Measurements from ENCODE around the gene PRKACA.
"Not testable (repeated sequence)": the region's sequence is repeated elsewhere in the genome, so short reads cannot be mapped to it uniquely, and the experiment has no call there.

Gene PRKACA

DNA sequence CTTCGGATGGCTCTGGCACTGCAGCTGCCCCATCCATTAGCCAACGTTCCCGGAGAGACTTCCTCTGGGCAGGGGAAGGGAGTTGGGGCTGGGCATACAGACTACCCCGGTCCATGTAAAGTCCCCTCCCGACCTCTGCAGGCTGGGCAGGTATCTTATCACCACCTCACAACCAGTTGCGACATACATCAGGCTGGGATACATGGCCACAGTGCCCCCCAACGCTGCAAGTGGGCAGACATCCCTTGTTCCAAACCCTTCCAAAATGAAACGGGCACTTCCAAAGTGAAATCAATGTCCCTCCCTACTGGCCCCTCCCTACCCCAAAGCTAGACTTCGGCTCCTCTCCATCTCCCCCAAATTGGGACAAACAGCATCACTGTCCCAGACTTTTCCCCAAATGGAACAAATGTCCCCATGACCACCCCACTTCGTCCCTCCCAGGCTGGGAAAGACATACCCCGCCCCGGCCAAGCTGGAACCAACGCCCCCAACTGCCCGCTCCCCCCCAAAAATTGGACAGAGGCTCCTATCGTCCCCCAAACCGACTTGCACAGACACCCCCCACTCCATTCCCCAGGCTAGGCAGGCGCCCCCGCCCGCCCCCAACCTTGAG, 60.7 kb downstream of the PRKACA start:
- H3K4me3 ChIP-seq, result peak overlapping the region in 4 of 7 experiments; percentile 5 to 37 (median 30)
- no peak overlapping the region for H3K27ac ChIP-seq

DNA sequence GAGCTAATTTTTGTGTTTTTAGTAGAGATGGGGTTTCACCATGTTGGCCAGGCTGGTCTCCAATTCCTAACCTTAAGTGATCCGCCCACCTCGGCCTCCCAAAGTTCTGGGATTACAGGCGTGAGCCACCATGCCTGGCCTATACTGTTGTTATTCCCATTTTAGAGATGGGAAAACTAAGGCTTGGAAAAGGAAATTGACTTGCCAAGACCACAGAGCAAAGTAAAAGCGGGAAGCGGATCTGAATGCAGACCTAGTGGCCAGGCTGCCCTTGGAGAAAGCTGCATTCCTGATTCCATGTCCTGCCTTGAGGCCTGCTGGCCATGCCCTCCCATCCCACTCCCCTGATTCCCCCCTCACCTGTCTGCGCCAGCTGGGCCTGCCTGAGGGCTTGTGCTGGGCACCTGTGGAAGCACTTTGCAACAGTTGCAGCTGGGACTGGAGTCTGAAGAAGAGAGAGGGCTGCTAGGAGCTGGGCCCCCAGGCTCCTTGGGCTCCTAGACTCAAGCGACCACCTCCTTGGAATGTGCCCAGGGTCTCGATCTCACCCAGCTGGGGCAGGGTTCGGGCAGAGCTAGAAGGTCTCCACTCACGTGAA, 61.4 kb downstream of the PRKACA start:
- Histone ChIP-seq H3K4me3 (no peak overlapping the region), H3K27ac (no peak overlapping the region)

DNA sequence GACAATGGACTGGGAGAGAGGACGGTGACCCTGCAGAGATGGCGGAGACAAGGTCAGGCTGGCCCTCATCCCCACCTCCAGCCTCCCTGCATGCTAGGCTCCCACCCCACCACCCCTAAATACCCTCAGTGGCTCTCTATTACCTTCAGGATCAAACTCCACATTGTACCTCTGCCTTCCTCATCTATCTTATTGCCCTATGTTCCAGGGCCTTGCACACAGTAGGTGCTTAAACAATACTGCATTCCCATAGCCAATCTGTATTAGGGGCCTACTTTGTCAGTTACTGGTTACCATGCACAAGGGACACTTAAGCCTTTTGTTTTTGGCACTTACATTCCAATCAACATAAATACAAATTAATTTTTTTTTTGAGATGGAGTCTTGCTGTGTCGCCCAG, 62.2 kb downstream of the PRKACA start:
- no peak overlapping the region for H3K4me3 ChIP-seq
- no peak overlapping the region for H3K27ac ChIP-seq

DNA sequence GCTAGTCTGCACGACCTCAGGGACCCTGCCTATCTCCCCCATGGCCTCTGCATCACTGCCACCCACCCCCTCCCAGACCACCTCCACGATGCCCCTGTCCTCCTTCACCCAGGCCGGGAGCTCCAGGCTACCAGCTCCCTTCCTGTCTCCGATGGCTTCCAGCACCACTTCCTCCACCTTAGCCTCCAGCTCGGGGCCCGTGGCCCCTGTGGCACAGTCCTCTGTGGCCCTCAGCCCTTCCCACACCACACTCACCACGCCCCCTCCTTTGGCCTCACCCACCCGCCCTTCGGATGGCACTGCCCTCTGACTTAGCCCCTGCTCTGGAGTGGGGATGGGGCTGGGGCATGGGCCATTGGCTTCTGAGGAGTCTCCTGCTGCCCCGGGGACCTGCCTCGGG, 62.8 kb downstream of the PRKACA start:
- Histone ChIP-seq H3K4me3 (no peak overlapping the region), H3K27ac (no peak overlapping the region)

DNA sequence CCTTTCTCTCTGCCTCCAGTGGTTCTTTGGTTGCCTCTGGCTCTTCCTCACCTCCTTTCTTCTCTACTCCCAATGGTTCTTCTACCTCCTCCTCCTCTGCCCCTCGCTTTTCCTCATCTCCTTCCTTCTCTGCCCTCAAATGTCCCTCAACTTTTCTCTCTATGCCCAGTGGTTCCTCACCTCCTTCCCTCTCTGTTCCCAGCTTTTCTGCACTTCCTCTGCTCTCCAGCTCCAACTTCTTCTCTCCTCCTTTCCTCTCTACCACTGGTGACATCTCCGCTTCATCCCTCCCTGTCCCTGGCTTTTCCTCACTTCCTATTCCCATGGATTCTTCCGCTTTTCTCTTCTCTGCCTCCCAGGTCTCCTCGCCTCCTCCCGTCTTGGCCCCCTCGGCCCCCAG, 63.5 kb downstream of the PRKACA start:
- no peak overlapping the region for H3K4me3 ChIP-seq
- no peak overlapping the region for H3K27ac ChIP-seq

DNA sequence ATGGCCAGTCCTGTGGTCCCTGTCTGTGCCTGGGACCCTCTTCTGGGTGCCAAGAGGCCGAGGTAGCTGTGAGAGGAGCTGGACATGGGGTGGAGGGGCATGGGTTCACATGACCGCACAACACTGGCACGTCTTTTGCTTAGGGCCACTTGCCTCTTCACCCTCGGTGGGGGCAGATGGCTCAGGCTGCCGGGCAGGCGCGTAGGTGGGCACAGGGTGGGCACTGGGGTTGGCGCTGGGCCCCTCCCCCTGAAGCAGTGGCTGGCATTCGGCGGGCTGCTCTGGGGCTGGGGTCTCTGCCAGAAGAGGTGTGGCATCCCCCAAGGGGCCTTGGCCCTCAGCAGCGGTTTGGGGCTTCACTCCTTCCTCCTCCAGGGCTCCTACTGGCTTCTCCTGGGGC, 64.1 kb downstream of the PRKACA start:
- no peak overlapping the region for H3K4me3 ChIP-seq
- no peak overlapping the region for H3K27ac ChIP-seq

DNA sequence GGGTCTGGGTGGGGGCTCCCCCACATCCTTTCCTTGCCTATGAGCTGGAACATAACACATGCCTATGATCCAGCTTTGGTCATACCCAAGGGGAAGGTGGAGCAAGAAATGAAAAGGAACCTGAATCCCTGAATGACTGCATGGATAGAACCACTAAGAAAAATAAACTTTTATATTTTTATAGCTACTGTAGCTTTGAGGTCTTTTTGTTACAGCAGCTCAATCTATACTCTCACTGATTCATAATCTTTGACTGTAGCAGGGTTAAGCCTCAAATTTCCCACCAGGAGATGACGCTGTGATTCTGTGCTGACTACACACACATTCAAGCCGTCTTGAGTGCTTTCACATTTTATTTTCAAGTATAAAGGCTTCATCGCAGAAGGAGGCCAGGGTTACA, 64.5 kb downstream of the PRKACA start:
- no peak overlapping the region for H3K27ac ChIP-seq
- H3K4me3 ChIP-seq, result no peak overlapping the region

DNA sequence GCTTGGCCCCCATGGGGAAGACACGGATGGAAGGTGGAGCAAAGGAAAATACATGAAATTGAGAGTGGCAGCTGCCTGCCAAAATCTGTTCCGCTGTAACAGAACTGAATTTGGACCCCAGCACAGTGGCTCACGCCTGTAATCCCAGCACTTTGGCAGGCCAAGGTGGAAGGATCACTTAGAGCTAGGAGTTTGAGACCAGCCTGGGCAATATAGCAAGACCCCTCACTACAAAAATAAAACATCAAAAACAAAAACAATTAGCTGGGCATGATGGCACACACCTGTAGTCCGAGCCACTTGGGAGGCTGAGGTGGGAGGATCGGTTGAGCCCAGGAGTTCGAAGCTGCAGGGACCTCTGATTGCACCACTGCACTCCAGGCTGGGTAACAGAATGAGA, 65.1 kb downstream of the PRKACA start:
- Histone ChIP-seq H3K27ac (no peak overlapping the region), H3K4me3 (no peak overlapping the region)

DNA sequence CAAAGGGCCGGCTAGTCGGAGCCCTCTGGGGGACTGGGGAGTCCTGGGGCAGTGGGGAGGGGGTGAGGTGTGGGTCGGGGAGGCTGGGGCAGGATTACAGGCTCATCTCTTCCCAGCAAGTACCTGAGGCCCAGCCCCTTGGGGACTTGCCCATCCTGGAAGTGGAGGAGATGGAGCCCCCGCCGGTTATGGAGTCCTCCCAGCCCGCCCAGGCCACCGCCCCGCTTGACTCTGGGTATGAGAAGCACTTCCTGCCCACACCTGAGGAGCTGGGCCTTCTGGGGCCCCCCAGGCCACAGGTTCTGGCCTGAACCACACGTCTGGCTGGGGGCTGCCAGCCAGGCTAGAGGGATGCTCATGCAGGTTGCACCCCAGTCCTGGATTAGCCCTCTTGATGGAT, 65.6 kb downstream of the PRKACA start:
- H3K4me3 ChIP-seq, result no peak overlapping the region
- no peak overlapping the region for H3K27ac ChIP-seq

DNA sequence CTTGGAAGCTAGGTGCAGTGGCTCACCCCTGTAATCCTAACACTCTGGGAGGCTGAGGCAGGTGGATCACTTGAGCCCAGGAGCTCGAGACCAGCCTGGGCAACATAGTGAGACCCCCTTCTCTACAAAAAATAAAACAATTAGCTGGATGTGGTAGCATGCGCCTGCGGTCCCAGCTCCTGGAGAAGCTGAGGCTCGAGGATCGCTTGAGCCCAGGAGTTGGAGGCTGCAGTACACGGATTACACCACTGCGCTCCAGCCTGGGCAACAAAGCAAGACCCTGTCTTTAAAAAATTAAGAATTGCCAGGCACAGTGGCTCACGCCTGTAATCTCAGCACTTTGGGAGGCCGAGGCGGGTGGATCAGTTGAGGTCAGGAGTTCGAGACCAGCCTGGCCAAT, 66.6 kb downstream of the PRKACA start:
- not testable (repeated sequence) for H3K27ac ChIP-seq, H3K4me3 ChIP-seq

DNA sequence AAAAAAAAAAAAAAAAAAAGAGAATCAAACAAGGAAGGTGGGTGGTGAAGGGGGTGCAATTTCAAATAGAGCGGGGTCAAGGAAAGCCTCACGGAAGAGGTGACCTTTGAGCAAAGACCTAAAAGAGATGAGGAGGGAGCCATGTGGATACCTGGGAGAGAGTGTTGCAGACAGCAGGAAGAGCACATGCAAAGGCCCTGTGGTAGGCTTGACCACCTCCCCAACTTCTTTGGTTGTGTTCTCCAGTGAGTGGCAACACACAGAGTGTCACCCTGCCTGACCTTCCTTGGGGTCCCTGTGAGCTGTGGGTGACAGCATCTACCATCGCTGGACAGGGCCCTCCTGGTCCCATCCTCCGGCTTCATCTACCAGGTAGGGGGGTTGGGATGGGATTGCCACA, 67.0 kb downstream of the PRKACA start:
- Histone ChIP-seq H3K4me3 (no peak overlapping the region), H3K27ac (no peak overlapping the region)

DNA sequence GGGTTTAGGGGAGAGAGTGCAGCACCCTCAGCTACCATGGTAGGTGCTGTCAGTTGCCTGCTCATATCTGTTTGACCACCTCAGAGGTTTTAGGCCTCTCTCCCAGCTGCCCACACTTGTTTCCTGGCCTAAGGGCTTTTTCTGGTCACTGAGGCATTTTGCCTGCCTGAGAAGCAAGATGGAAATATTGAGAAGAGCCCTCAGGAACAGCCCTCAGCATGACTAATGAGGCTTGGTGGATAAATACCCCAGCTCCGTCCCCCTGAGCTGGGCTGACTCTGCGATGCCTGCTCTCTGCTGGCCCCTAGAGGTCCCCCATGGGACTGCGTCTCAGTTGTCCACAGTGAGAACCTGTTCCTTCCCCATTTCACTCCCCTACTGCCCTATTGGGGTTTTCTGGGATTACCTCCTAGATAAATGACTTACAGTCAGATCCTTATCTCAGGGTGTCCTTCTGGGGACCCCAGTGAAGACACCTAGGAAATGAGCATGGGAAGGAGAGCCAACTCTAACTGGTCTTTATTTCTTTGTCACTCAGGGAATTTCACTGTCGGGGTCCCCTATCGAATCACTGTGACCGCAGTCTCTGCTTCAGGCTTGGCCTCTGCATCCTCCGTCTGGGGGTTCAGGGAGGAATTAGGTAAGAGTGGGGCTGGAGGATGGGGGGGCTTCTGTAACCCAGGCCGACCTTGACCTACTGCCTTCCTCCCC, 69.0 kb downstream of the PRKACA start:
- no peak overlapping the region for H3K27ac ChIP-seq

DNA sequence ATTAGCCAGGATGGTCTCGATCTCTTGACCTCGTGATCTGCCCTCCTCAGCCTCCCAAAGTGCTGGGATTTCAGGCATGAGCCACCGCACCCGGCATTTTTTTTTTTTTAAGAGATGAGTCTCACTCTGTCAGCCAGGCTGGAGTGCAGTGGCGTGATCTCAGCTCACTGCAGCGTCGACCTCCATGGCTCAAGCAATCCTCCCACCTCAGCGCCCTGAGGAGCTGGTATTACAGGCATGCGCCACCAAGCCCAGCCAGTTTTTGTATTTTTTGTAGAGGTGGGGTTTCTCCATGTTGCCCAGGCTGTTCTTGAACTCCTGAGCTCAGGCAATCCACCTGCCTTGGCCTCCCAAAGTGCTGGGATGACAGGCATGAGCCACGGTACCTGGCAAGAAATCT, 69.7 kb downstream of the PRKACA start:
- not testable (repeated sequence) for H3K27ac ChIP-seq, H3K4me3 ChIP-seq

More for the DNA sequence above, 69.0 kb downstream of the PRKACA start:
- no peak overlapping the region for H3K4me3 ChIP-seq

DNA sequence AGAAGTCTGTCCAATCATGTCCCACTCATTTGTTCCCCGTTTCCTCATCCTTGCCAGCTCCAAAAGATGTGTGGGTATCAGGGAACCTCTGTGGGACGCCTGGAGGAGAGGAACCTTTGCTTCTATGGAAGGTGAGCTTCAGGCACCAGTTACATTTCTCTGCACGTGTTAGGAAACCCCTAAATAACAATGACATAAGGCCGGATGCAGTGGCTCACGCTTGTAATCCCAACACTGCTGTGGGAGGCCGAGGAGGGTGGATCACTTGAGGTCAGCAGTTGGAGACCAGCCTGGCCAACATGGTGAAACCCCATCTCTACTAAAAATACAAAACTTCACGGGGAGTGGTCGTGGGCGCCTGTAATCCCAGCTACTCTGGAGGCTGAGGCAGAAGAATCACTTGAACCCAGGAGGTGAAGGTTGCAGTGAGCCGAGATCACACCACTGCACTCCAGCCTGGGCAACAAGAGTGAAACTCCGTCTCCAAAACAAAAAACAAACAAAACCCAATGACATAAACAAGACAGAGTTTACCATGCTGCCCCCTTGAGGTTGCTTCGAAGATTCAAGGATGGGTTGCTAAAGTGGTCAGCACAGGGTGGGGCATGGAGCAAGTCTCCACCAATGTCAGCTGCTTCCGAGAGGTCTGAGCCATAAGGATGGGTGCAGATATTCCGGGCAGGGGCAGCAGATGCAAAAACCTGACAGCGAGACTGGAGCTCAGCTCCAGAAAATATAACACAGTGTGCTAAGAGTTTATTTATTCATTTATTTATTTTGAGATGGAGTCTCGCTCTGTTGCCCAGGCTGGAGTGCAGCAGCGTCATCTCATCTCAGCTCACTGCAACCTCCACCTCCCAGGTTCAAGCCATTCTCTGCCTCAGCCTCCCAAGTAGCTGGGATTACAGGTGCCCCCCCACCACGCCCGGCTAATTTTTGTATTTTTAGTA, 74.6 kb downstream of the PRKACA start:
- peak overlapping the region in 9 of 21 experiments; percentile 5 to 73 (median 39) for H3K27ac ChIP-seq
- H3K4me3 ChIP-seq, result not testable (repeated sequence)

Data from skin epidermis (tissue), 12 donors.